Right lung (tissue), 5 donors: ENCODE results near the gene THBS2. TPM values are rescaled to one million over a fixed set of nuclear protein-coding genes. Genes with fewer than 3 reads are reported as not detected.

Experiments used
- DNase-seq, 2 donors: peaks; one replicate each; pipeline ENCODE4 v3.0.0-alpha.2; 2013
- polyA plus RNA-seq, 5 donors: library from polyadenylated mRNA; unstranded; fragments of 120-200 nt; gene quantifications; one replicate each; pipeline versions ENCODE4 v1.2.1 to v1.2.3, GENCODE V29; 2013; ENCODE audit warnings: inconsistent platforms in 1 of 5, low replicate concordance in 1 of 5; ENCODE audit not compliant: insufficient read length in 5 of 5, insufficient read depth in 1 of 5

THBS2 gene
- polyA plus RNA-seq, 5 donors: 5.3 to 10.3 (median 7.9) TPM

- no peak for DNase-seq
Observed at GRCh38 chr6:169250660-169251059, 3.0 kb downstream of the THBS2 start.

- DNase-seq: no peak
Observed at GRCh38 chr6:169249057-169249456, 4.6 kb downstream of the THBS2 start.

GRCh38 chr6:169248521-169248971, 5.1 kb downstream of the THBS2 start:
- no peak for DNase-seq

DNA sequence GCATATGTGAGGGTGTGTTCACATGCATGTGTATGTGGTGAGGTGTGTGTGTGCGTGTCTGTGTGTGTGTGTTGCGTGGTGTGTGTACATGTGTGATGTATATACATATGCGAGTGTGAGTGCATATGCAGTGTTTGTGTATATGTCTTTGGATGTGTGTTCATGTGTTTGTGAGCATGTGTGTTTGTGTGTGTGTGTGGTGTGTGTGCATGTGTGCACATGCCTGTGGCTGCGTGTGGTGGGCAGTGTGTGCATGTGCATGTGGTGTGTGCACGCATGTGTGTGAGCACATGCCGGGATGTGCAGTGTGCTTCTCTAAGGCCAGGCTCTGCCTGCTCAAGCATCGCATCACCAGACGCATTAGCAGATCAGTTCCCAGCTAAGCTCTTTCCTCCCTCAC, 5.7 kb downstream of the THBS2 start:
- no peak for DNase-seq

DNA sequence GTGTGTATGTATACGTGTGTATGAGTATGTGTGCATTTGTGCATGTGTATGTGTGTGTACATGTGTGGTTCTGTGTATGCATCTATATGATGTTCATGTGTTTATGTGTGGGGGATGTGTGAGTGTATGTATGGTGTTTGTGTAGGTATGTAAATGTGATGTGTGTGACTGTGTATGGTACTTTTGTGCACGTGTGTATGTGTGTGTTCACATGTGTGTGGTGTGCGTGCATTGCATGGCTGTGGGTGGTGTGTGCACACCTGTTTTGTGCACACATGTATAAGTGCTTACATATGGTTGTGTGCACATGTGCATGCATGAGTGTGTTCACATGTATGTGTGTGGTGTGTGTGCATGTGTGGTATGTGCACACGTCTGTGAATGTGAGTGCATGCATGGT, 6.2 kb downstream of the THBS2 start:
- no peak for DNase-seq

DNA sequence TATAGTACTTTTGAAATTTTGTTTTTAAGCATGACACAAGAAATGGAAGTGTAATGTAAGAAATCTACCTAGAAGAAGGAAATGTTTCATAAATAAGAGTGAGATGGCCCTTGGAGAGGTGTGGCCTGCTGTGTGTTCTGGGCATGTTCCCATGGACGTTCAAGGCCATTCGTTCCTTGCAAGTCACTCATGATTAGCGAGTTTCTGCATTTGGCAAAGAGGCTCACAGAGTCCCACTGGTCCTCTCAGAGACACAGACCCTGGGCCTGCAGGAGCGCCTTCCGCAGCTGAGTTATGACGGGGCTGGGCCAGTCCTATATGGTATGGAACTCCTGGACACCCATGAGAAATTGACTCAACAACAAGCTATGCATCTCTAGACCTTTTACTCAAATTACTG, 7.2 kb downstream of the THBS2 start:
- no peak for DNase-seq

- no peak for DNase-seq
Observed at GRCh38 chr6:169244684-169245383, 8.8 kb downstream of the THBS2 start.

DNA sequence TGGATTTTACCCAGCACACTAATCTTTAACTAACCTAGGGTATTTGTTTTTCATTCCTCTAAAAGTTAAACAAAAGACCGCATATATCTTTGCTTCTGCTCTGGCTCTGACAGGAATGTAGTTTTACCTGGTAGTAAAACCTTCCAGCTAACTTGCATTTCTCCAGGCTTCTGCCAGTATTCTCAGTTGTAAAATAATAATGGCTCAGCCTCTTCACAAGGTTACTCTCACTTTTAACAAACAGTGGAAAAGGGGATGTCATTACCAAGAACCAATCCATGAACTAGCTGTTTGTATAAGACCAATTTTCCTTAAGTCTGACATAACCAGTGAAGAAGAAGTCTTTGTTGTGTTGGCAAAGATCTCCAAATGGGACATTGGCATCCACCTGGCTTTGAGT, 10.0 kb downstream of the THBS2 start:
- DNase-seq: no peak

DNA sequence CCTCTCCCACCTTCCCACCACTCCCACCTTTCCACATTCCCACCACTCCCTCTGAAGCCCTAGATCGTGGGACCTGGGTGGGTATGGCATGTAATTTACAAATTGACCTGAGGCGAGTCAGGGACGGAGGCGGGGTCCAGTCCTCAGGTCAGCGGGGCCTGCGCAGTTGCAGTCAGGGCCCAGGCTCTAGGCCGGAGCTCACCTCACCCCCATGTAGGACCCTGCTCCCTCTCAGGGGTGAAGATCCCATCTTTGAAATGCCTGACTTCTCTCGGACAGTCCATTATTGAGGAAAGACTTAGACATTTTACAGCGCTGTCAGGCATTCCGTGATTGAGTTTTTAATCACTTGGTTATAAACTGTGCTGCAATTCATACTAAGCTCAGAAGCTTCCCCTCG, 10.5 kb downstream of the THBS2 start:
- no peak for DNase-seq

DNA sequence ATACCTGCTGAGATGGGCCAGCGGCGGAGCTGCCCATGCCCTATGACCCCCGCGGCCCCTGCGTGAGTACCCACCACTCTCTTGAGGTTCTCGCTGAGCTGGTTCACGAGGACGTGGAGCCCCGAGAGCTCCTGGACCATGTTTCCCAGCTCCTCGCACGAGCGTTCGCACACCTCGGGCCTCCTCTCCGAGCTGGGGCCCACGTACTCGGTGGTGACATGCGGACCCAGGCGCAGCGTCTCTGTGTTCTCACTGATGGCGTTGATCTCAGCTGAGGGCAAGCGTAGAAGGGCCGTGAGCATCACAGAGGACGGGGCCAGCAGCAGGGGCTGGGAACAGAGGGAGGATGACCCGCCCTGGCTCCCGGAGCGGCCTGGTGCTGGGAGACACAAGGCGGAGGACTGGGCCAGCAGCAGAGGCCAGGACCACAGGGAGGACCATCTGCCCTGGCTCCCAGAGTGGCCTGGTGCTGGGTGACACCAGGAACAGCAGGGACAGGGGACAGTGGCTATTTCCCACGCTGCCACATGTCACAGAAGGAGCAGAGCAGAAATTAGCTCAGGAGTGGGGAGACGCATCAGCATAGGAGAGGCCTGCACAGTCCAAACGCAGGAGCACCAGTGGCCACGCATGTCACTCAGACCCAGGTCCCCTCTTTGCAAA, 11.8 kb downstream of the THBS2 start:
- no peak for DNase-seq

GRCh38 chr6:169240591-169241390, 12.9 kb downstream of the THBS2 start:
- DNase-seq: no peak

GRCh38 chr6:169240125-169240524, 13.5 kb downstream of the THBS2 start:
- DNase-seq: no peak

DNA sequence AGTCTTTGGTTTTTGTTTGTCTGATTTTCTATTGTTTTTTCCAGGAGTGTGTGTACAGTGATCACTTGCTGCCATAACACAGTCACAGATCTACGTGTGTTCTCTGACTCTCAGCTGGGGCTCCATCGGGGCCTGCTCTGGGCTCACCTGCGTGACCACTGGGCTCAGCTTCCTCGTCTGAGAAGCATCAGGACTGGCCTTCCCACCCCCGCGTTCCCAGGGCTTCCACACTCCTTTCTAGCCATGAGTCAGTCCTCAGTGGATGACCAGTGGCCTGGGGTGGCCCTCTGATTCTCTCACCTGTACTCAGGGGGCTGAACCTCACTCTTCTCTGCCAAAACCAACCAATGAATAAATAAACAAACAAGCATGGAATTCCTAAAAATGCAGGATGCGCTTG, 14.5 kb downstream of the THBS2 start:
- no peak for DNase-seq

- no peak for DNase-seq
Observed at GRCh38 chr6:169238766-169239165, 14.9 kb downstream of the THBS2 start.

- DNase-seq: no peak
Observed at GRCh38 chr6:169237496-169238134, 16.0 kb downstream of the THBS2 start.

DNA sequence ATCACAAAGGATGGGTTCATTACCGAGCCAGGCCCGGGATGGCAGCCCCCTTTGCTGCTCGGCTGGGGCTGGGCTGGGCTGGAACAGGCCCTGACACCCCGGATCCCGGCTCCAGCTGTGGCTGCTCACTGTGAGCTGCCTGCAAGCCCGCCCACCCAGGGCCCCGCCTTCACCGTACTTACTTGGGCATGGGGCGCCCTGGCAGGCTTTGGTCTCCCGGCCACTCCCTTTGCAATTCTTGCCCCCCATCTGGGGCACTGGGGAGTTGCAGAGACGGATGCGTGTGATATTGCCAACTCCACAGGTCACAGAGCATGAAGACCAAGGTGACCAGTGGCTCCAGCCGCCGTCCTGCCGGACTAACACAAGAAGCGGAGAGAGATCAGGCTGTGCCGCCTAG, 16.7 kb downstream of the THBS2 start:
- DNase-seq: no peak

GRCh38 chr6:169236545-169236944, 17.1 kb downstream of the THBS2 start:
- no peak for DNase-seq

- DNase-seq: no peak
Observed at GRCh38 chr6:169235286-169235685, 18.4 kb downstream of the THBS2 start.

- DNase-seq: no peak
Observed at GRCh38 chr6:169234634-169235033, 19.0 kb downstream of the THBS2 start.

DNA sequence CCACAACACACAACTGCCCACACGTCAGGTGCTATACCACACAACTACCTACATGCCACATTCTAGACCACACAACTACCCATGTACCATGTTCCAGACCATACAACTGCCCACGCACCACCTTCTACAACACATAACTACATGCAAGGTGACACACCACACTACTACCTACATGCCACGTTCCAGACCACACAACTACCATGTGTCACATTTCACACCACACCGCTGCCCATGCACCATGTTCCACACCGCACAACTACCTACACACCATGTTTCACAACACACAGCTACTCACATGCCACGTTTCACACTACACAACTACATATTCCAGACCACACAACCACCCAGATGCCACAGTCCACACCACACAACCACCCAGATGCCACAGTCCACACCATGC, 19.8 kb downstream of the THBS2 start:
- no peak for DNase-seq

- no peak for DNase-seq
Observed at GRCh38 chr6:169233181-169233580, 20.5 kb downstream of the THBS2 start.

DNA sequence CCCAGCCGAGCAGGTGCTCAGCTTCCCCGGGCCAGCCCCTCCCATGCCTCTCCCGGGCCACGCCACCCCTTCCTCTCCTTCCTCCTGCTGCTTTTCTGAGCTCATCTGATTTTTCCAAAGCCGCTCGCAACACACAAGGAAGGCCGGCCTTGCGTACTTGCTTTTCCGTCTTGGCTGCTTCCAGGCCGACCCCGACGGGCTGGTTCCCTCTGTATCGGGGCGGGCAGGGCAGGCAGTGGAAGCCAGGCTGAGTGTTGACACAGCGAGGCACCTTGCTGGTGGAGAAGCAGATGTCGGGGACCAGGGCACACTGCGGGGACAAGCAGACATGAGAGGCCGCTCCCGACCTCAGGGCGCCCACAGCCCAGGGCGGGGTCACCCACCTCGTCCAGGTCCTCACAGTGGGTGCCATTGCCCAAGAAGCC, 21.1 kb downstream of the THBS2 start:
- no peak for DNase-seq
